OCI-LY7 (cell line): ENCODE results near the gene CAMSAP2. TPM values are rescaled to one million over a fixed set of nuclear protein-coding genes. Genes with fewer than 3 reads are reported as not detected.

Experiments
- Bru-seq: library from RNA; stranded (reverse); fragments of 400-500 nt; gene quantifications from one replicate; lab custom pipeline; 2021; lab: Mats Ljungman, UMichigan
- BruChase-seq, 2 experiments: library from RNA; stranded (reverse); fragments of 400-500 nt; gene quantifications; one replicate each; lab custom pipeline; 2021; lab: Mats Ljungman, UMichigan
- BruUV-seq: library from RNA; stranded (reverse); fragments of 400-500 nt; replicated peaks from 2 replicates; lab custom pipeline; 2021; lab: Mats Ljungman, UMichigan
- CTCF ChIA-PET: fragments of 300-600 bp; sonication (Branson Sonifier 250); formaldehyde crosslinking; loops from one replicate; lab custom pipeline; 2022; ENCODE audit warnings: antibody characterized with exemption; ENCODE audit not compliant: unreplicated experiment; lab: Charles Lee
- POLR2A ChIA-PET: fragments of 300-600 bp; sonication (Branson Sonifier 250); formaldehyde crosslinking; loops from one replicate; lab custom pipeline; 2022; ENCODE audit warnings: antibody characterized with exemption; lab: Charles Lee
- DNase-seq: peaks from one replicate; pipeline ENCODE4 v3.0.0-alpha.2; 2015; ENCODE audit warnings: low spot score
- H2AFZ ChIP-seq: fragments of 200-600 bp; sonication (generic), shearing (Covaris generic); 2 replicates; pipeline ENCODE4 v1.6.1; 2014; ENCODE audit warnings: mild to moderate bottlenecking, antibody characterized with exemption, low read length, moderate library complexity
- H3K27ac ChIP-seq: fragments of 200-600 bp; sonication (generic); 2 replicates; pipeline ENCODE4 v1.5.1; 2014; ENCODE audit warnings: mixed run types, low read depth, mild to moderate bottlenecking, moderate library complexity, low read length, inconsistent platforms; ENCODE audit not compliant: poor library complexity, severe bottlenecking
- H3K36me3 ChIP-seq: fragments of 200-600 bp; sonication (generic); 2 replicates; pipeline ENCODE4 v1.6.1; 2014; ENCODE audit warnings: mild to moderate bottlenecking, antibody characterized with exemption, low read length, moderate library complexity, mixed read lengths; ENCODE audit not compliant: insufficient read depth
- H3K4me1 ChIP-seq: fragments of 200-600 bp; sonication (generic); 2 replicates; pipeline ENCODE4 v1.5.1; 2014; ENCODE audit warnings: mild to moderate bottlenecking, low read length; ENCODE audit not compliant: insufficient read depth, poor library complexity, severe bottlenecking
- H3K4me2 ChIP-seq: fragments of 200-600 bp; sonication (generic); 2 replicates; pipeline ENCODE4 v1.6.1; 2014; ENCODE audit warnings: mild to moderate bottlenecking, low read length
- H3K4me3 ChIP-seq: fragments of 200-600 bp; sonication (generic); 2 replicates; pipeline ENCODE4 v1.5.1; 2014; ENCODE audit warnings: mild to moderate bottlenecking, low read depth, low read length; ENCODE audit not compliant: poor library complexity, severe bottlenecking
- H3K79me2 ChIP-seq: fragments of 200-600 bp; sonication (generic); 2 replicates; pipeline ENCODE4 v1.6.1; 2016; ENCODE audit warnings: low read depth, mild to moderate bottlenecking, low read length, moderate library complexity, mixed read lengths; ENCODE audit not compliant: insufficient read depth
- H3K9me2 ChIP-seq: fragments of 200-600 bp; sonication (generic); 2 replicates; pipeline ENCODE4 v1.6.1; 2016; ENCODE audit warnings: mild to moderate bottlenecking, low read length, mixed read lengths; ENCODE audit not compliant: insufficient read depth
- H3K9me3 ChIP-seq: fragments of 200-600 bp; sonication (generic); 2 replicates; pipeline ENCODE4 v1.6.1; 2014; ENCODE audit warnings: mild to moderate bottlenecking, mixed run types, low read length, mixed read lengths
- H4K20me1 ChIP-seq: fragments of 200-600 bp; sonication (generic); 2 replicates; pipeline ENCODE4 v1.6.1; 2014; ENCODE audit warnings: mild to moderate bottlenecking, antibody characterized with exemption, low read length, moderate library complexity, mixed read lengths; ENCODE audit not compliant: insufficient read depth
- EZH2phosphoT487 ChIP-seq: fragments of 200-600 bp; sonication (generic); IDR thresholded peaks from 2 replicates; pipeline ENCODE4 v1.6.1; 2018; ENCODE audit warnings: low read depth, borderline replicate concordance, mild to moderate bottlenecking, mixed run types, antibody characterized with exemption, low read length, moderate library complexity, mixed read lengths
- intact Hi-C: fragments of 100-400 bp; cut with micrococcal nuclease; formaldehyde crosslinking; loops from one replicate; pipeline ENCODE4 v1.10.0; 2022; ENCODE audit not compliant: unreplicated experiment
- long read RNA-seq: library from polyadenylated mRNA; stranded (forward); transcript quantifications from one replicate; pipeline ENCODE4 v2.0.0, GENCODE V29; 2022
- total RNA-seq, 2 experiments: library from RNA; depleted of rRNA in 1 of 2; stranded (reverse); fragments of >200 nt in 1 of 2; shearing (Covaris generic) in 1 of 2; gene quantifications; 2 replicates each; pipeline ENCODE4 v1.2.3, GENCODE V29; 2014 to 2022
- TF ChIP-seq, protein P1 (sequence below): fragments of 200-600 bp; sonication (generic); conservative IDR thresholded peaks from 2 replicates; pipeline ENCODE4 v1.5.1; 2014; ENCODE audit warnings: mild to moderate bottlenecking, antibody characterized with exemption, low read length, moderate library complexity, mixed read lengths

CAMSAP2 gene
- total RNA-seq (2014; rRNA removed; shearing (Covaris generic)) (9.2 and 10.0 TPM in 2 replicates), total RNA-seq (2022) (12.2 and 14.9 TPM in 2 replicates), Bru-seq, nascent RNA (percentile 73 among the genes with signal in this experiment), BruChase-seq, experiment 1, labeled RNA remaining after a 6-hour chase (percentile 66 among the genes with signal in this experiment), BruChase-seq, experiment 2, labeled RNA remaining after a 2-hour chase (percentile 70 among the genes with signal in this experiment)
- long read RNA-seq, full-length matches to known transcripts, result 3 of 14 reads
- long read RNA-seq, partial matches to known transcripts, result 6 of 14 reads
- long read RNA-seq, other reads (novel, unspliced or antisense), result 5 of 14 reads

DNA sequence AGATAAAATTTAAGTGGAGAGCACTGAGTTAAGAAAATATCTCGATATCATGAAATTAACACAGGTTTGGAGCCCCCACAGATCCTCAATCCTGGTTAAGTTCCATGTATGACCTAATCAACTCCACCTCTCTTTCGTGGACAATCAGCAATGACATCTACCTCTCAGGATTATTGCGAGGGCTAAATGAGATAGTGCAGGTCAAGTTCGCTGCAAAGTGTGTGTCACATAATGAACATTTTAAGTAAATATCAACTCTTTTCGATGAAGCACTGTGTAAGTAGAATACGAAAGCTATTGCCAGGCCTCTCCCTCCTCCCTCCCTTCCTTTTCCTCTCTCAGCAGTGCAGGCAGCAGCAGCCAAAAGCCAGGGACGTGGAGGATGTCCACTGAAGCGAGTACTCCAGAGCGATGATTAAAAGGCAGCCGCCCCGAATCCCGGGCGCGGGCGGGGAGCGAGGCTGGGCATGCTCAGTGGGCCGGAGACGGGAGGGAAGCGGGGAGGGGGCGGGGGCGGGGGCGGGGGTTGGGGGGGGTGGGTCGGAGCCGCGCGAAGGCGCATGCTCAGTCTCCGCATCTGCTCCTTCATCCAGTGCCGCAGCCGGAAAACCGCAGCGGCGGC, at the start of gene CAMSAP2:
CAMSAP2 (plus strand) TSS at position 567 of the 622 bp plus-strand sequence. CDS start 935 bp downstream, outside the sequence.
- TF ChIP-seq EZH2phosphoT487, result no peak
- TF ChIP-seq, protein P1, sequence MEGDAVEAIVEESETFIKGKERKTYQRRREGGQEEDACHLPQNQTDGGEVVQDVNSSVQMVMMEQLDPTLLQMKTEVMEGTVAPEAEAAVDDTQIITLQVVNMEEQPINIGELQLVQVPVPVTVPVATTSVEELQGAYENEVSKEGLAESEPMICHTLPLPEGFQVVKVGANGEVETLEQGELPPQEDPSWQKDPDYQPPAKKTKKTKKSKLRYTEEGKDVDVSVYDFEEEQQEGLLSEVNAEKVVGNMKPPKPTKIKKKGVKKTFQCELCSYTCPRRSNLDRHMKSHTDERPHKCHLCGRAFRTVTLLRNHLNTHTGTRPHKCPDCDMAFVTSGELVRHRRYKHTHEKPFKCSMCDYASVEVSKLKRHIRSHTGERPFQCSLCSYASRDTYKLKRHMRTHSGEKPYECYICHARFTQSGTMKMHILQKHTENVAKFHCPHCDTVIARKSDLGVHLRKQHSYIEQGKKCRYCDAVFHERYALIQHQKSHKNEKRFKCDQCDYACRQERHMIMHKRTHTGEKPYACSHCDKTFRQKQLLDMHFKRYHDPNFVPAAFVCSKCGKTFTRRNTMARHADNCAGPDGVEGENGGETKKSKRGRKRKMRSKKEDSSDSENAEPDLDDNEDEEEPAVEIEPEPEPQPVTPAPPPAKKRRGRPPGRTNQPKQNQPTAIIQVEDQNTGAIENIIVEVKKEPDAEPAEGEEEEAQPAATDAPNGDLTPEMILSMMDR, result no peak
- peak; percentile 77 for DNase-seq
- H3K4me2 ChIP-seq, result peak within 1 kb of the TSS; percentile 89
- peaks cover 12% of the 10 kb centered on the region; the same call in 1 of the 2 replicates for H4K20me1 ChIP-seq
- peak within 1 kb of the TSS; percentile 97 for H3K4me3 ChIP-seq
- H2AFZ ChIP-seq, result peak within 1 kb of the TSS; percentile 99
- intact Hi-C loops, result loop anchor here (1.0 to 5.0 kb wide), 2 partner anchors 68 to 116 kb away; partner anchors contain the start of gene KIF14
- BruUV-seq, result no TSS peak
- no peaks in the 10 kb centered on the region for H3K9me2 ChIP-seq
- peak within 1 kb of the TSS; percentile 55 for H3K27ac ChIP-seq
- H3K4me1 ChIP-seq, result peaks cover 23% of the 10 kb centered on the region
- CTCF ChIA-PET, result interaction anchor here (0.5 to 1.5 kb wide), 2 partner anchors 9 to 27 kb away, joined by 3 read pairs; no protein-coding TSS in a partner anchor
- peaks cover 40% of the 10 kb centered on the region for H3K79me2 ChIP-seq
- H3K9me3 ChIP-seq, result no peaks in the 10 kb centered on the region
- POLR2A ChIA-PET, result interaction anchor here (0.7 to 2.7 kb wide), 9 partner anchors 9 to 69 kb away, joined by 3 to 19 read pairs (median 4); partner anchors contain the start of gene DDX59
- no peaks in the 10 kb centered on the region for H3K36me3 ChIP-seq

- CTCF ChIA-PET, result no interaction called here
- intact Hi-C loops, result no loop called here
These were observed 46.4 kb upstream of the CAMSAP2 start for GRCh38 chr1:200692316-200692715.

More at GRCh38 chr1:200692316-200692715, 46.4 kb upstream of the CAMSAP2 start:
- H2AFZ ChIP-seq, result no peak overlapping the region
- H3K27ac ChIP-seq, result no peak overlapping the region
- no TSS peak for BruUV-seq
- no peaks in the 10 kb centered on the region; the same call in 1 of the 2 replicates for H3K9me2 ChIP-seq
- H3K79me2 ChIP-seq, result no peaks in the 10 kb centered on the region
- H3K4me1 ChIP-seq, result no peaks in the 10 kb centered on the region
- TF ChIP-seq, protein P1, result no peak
- no peak overlapping the region for H3K4me2 ChIP-seq
- H4K20me1 ChIP-seq, result no peaks in the 10 kb centered on the region
- DNase-seq, result no peak
- POLR2A ChIA-PET, result no interaction called here
- no peak overlapping the region for H3K4me3 ChIP-seq
- no peaks in the 10 kb centered on the region for H3K9me3 ChIP-seq
- H3K36me3 ChIP-seq, result no peaks in the 10 kb centered on the region
